ENCODE data around the gene CLEC6A.
"Not testable (repeated sequence)": the region's sequence is repeated elsewhere in the genome, so short reads cannot be mapped to it uniquely, and the experiment has no call there.

Gene CLEC6A

GRCh38 chr12:8496074-8496473, 40.3 kb downstream of the CLEC6A start:
- DNase-seq, result not testable (repeated sequence)

GRCh38 chr12:8499616-8500015, 43.9 kb downstream of the CLEC6A start:
- DNase-seq, result no peak

- DNase-seq, result no peak
These were observed 46.0 kb downstream of the CLEC6A start for GRCh38 chr12:8501720-8502119.

DNA sequence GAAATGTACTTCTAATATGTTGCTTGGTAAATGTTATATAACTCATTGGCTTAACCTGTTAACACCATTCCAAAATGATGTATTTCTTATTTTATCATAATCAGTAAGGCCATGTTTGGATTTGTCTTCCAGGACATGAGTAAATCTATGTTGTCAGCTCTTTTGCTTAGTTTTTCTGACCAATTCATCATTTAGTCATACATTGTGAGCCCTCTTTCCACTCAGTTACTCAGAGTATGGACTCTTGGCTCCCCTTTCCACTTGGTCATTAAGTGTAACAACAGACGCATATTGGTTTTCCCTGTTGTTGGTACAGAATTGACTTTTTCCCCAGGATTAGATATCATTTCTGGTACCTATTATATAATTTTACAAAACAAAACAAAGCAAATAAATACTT, 48.6 kb downstream of the CLEC6A start:
- no peak for DNase-seq

DNA sequence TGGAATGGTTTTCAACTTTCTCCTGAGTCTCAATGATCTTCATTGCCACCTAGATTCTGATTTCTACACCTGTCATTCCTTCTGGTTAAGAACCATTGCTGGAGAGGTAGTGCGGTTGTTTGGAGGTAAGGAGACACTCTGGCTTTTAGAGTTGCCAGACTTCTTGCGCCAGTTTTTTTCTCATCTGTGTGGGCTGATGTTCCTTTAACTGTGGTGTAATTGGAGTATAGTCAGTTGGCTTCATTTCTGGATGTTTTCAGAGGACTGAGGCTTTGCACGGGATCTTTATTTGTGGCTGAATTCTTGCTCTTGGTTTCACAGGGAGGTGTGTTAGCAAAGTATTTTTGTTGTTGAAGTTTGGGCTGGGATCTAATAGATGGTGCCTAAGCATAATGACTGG, 51.8 kb downstream of the CLEC6A start:
- DNase-seq, result no peak

DNA sequence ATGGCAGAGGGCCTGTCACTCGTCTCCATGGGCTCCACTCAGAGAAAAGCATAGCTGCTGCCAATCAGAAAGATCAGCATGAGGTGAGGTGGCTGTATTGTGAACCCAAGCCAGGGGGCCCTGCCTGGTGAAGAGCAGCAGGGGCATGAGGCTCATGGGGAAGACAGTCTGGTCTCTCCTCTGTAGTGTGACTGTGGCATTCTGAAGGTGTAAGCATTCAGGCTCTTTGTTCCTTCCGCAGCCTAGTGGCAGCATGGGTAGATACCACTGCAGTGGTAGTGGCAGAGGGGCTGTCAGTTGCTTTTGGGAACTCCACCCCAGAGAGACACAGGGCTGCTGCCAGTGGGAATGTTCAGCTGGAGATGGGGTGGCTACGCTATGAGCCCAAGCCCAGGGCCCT, 52.5 kb downstream of the CLEC6A start:
- no peak for DNase-seq

DNA sequence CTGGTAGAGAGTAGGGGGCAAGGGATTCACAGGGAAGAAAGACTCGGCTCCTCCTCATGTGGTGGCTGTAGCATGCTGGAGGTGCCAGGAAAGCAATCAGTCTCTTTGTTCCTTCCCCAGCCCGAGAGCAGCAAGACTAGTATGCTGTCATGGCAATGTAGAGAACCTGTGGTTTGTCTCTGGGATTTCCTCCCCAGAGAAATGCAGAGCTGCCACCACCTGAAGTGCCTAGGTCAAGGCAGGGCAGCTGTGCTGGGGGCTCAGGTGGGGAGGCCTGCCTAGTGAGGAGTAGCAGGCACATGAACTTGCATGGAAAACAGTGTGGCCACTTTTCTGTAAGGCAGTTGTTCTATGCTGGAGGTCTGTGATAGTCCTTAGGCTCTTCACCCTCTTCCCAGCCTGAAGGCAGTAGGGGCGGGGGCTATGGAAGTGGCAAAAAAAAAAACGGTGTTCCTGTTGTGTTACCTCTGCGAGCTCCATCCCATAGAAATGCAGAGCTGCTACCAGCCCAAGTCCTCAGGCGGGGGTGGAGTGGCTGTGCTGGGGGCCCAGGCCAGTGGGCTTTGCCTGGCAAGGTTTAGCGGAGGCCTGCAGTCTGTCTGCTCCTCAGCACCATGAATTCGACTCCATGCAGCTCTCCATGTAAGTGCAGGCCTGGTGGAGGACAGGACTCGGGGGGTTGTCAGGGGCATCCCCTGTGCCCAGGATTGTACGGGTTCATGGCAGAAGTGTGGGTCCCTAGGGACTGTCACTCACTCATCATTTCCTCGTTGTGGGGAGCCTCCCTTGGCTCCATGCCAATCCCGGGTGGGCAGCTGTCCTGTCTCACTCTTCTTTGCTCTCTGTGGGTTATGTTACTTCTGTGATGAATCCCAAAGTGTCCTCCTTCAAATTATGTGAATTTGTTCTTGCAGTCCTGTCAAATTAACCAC, 53.4 kb downstream of the CLEC6A start:
- no peak for DNase-seq

DNA sequence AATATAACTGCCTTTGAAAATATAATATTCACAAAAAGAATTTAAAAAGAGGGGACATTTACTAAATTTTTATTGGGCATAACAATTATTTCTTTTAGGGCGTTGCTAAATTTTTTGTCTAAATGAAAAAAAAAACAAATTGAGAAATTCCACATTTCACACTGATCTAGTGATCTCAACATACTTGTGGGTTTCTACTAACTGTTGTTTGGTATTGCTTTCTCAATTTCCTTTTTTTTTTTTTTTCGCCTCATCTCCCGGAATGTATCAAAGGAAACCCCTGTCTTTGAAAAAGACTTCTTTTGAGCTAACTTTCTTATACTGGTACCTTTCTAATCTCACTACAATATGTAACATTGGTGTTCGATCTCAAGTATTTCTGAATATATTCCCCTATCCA, 57.5 kb downstream of the CLEC6A start, which contains the start of gene CLEC4D:
CLEC4D (plus strand) TSS at position 248 of the 400 bp plus-strand sequence. CDS start 230 bp downstream, outside the sequence.
- no peak for DNase-seq

DNA sequence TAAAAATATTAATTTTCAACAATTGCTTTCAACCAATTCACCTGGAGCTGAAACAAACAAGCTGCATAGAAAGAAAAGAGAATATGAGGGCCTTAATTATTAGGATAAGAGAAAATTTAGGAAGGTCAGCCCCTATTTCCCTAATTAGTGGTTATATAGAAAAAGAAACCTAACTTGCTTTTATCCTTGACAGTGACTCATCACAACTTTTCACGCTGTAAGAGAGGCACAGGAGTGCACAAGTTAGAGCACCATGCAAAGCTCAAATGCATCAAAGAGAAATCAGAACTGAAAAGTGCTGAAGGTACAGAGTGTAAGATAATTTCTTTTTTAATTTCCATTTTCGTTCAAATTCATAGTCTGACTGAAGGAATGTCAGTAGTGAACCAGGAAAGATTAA, 62.2 kb downstream of the CLEC6A start:
- DNase-seq, result no peak

- DNase-seq, result no peak
These were observed 63.4 kb downstream of the CLEC6A start for GRCh38 chr12:8519171-8519570.

- no peak for DNase-seq
These were observed 71.7 kb downstream of the CLEC6A start for GRCh38 chr12:8527250-8528130.

All from NK-92 treated with Interleukin-12 subunit alpha and Interleukin-12 subunit beta, amount 100 ng/mL, for 24 hours (cell line).